Upper lobe of right lung (tissue), 1 donor: ENCODE data around the gene CXorf38. TPM values are rescaled to one million over a fixed set of nuclear protein-coding genes. Genes with fewer than 3 reads are reported as not detected.

ENCODE experiments used
- ATAC-seq: fragments of 200-7000 bp; cut with Tn5 transposase; one replicate; pipeline ENCODE4 v1.9.1; 2020; ENCODE audit warnings: mild to moderate bottlenecking, moderate library complexity
- DNase-seq: peaks from one replicate; pipeline ENCODE4 v3.0.0-alpha.2; 2020
- H3K27ac ChIP-seq: fragments of 200-600 bp; one replicate; pipeline ENCODE4 v1.8.0; 2022
- H3K27me3 ChIP-seq: fragments of 200-600 bp; one replicate; pipeline ENCODE4 v1.8.0; 2022; ENCODE audit warnings: mild to moderate bottlenecking
- H3K36me3 ChIP-seq: fragments of 200-600 bp; one replicate; pipeline ENCODE4 v1.8.0; 2022
- H3K4me1 ChIP-seq: fragments of 200-600 bp; one replicate; pipeline ENCODE4 v1.8.0; 2022
- H3K4me3 ChIP-seq: fragments of 200-600 bp; one replicate; pipeline ENCODE4 v1.8.0; 2022; ENCODE audit warnings: mild to moderate bottlenecking
- H3K9me3 ChIP-seq: fragments of 200-600 bp; one replicate; pipeline ENCODE4 v1.8.0; 2022
- intact Hi-C: fragments of 100-400 bp; cut with DNase I; formaldehyde crosslinking; loops from one replicate; pipeline ENCODE4 v1.11.0; 2022
- total RNA-seq: library from RNA; stranded (reverse); fragmentation: NEBNext Ultra II Directional; extraction: Animal tissue kit (Norgen Biotek cat#: 25700); gene quantifications from one replicate; pipeline ENCODE4 v1.2.1, GENCODE V29; 2021
- TF ChIP-seq, protein P1 (sequence below): fragments of 200-600 bp; IDR thresholded peaks from one replicate; pipeline ENCODE4 v1.8.0; 2022; ENCODE audit warnings: antibody characterized with exemption
- donor health status: DM: no; HTN: yes; CAD: no; lungs with severe emphysema.

CXorf38 gene
- total RNA-seq, 1 donor from 2014 or later = 14.1 TPM

DNA sequence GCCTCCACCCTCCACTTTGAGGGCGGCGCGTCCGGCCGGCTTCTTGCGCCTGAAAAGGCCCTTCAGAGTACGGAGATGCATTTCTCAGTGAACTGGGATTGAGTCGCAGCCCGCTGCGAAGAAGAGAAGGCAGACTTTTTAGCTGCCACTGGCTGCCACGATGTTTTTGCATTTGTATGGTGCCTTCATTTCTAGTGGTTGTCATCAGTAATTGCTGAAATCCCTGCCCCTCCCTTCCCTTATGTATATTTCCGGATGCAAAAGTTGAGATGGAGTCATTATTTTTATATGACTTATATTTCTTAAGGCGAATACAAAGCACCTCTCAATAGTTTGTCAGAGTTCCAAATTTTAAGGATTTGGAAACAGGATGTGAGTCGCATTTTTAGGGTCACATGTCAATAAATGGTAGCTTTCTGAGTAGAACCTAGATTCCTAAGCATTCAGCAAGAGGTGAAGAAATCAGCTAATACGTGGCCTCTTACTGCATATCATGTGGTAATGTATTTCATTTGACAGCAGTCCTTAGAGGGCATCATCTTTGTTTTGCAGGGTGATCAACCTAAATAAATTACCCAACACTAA, 65.9 kb downstream of the CXorf38 start:
- Histone ChIP-seq H3K27ac (peak overlapping the region; percentile 84), H3K9me3 (no peaks in the 10 kb centered on the region), H3K36me3 (no peaks in the 10 kb centered on the region), H3K4me3 (peak overlapping the region; percentile 64), H3K4me1 (peaks cover 10% of the 10 kb centered on the region), H3K27me3 (no peaks in the 10 kb centered on the region)
- no peak for ATAC-seq
- TF ChIP-seq, protein P1, sequence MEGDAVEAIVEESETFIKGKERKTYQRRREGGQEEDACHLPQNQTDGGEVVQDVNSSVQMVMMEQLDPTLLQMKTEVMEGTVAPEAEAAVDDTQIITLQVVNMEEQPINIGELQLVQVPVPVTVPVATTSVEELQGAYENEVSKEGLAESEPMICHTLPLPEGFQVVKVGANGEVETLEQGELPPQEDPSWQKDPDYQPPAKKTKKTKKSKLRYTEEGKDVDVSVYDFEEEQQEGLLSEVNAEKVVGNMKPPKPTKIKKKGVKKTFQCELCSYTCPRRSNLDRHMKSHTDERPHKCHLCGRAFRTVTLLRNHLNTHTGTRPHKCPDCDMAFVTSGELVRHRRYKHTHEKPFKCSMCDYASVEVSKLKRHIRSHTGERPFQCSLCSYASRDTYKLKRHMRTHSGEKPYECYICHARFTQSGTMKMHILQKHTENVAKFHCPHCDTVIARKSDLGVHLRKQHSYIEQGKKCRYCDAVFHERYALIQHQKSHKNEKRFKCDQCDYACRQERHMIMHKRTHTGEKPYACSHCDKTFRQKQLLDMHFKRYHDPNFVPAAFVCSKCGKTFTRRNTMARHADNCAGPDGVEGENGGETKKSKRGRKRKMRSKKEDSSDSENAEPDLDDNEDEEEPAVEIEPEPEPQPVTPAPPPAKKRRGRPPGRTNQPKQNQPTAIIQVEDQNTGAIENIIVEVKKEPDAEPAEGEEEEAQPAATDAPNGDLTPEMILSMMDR = no peak
- intact Hi-C loops = no loop called here
- no peak for DNase-seq

DNA sequence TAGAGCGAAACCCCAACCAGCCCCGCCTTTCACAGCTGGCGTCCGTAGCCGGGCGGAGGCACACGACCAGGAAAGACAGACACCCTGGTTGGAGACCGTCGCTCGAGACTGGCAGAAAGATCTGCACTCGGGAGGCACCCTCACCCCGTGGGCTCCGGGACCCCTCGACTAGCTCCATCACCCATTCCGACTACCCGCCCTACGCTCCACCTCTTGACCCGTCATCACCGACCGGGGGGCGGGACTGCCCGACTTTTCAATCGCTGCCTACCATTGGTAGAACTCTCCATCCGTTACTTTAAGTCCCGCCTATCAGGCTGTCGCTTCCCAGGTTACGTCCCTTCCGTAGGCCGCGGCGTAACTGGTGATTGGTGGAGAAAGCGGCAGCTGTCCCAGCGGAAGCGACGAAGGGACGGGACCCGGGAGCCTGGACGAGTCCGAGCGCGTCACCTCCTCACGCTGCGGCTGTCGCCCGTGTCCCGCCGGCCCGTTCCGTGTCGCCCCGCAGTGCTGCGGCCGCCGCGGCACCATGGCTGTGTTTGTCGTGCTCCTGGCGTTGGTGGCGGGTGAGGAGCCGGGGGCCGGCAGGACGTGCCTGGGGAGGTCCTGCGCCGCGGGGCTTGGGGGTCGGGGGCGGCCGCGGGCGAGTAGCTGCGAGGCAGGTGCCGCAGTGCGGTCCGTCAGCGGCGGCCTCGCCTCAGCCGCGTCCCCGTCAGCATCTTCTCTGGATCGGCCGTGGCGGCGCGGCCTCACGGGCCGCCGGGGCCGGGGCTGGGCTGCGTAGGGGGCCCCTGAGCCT, 66.6 kb downstream of the CXorf38 start, which contains the start of gene ATP6AP2:
TSS of gene ATP6AP2 (plus strand) at position 434 of the 799 bp plus-strand sequence. CDS start at position 530, 96 bp downstream.
- intact Hi-C loops = no loop called here
- Histone ChIP-seq H3K9me3 (no peaks in the 10 kb centered on the region), H3K36me3 (no peaks in the 10 kb centered on the region), H3K27me3 (no peaks in the 10 kb centered on the region), H3K4me3 (peak within 1 kb of the TSS; percentile 64), H3K4me1 (peaks cover 10% of the 10 kb centered on the region), H3K27ac (peak within 1 kb of the TSS; percentile 84)
- ATAC-seq (peak; percentile 99), DNase-seq (peak; percentile 94)
- TF ChIP-seq, protein P1 = no peak

GRCh38 chrX:40579900-40580536, 67.3 kb downstream of the CXorf38 start:
- no peaks in the 10 kb centered on the region for H3K36me3 ChIP-seq
- intact Hi-C loops = no loop called here
- DNase-seq (no peak), ATAC-seq (peak; percentile 58)
- H3K4me1 ChIP-seq = peaks cover 10% of the 10 kb centered on the region
- H3K27me3 ChIP-seq = no peaks in the 10 kb centered on the region
- TF ChIP-seq, protein P1 = no peak
- H3K27ac ChIP-seq = peak overlapping the region; percentile 84
- no peaks in the 10 kb centered on the region for H3K9me3 ChIP-seq
- H3K4me3 ChIP-seq = peak overlapping the region; percentile 64

DNA sequence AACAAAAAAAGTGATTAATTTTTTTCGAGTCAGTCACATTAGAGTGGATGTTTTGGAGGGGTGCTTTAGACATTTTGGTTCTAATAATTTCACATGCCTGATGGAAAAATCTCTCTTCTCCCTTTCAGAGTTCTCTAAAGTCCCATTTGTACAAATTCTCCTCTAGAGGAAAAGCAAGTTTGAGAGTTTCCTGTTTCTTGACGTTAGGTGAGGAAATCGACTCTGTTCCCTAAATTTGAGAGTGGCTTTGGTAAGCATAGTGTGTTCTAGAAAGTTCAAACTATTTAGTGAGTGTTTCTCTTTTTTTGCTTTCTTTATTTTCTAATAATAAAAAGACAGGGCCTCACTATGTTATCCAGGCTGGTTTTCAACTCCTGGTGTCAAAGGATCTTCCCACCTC, 68.2 kb downstream of the CXorf38 start:
- Histone ChIP-seq H3K4me3 (no peak overlapping the region), H3K27ac (no peak overlapping the region), H3K27me3 (no peaks in the 10 kb centered on the region), H3K9me3 (no peaks in the 10 kb centered on the region), H3K4me1 (peaks cover 10% of the 10 kb centered on the region), H3K36me3 (no peaks in the 10 kb centered on the region)
- DNase-seq (no peak), ATAC-seq (no peak)
- TF ChIP-seq, protein P1 = no peak
- intact Hi-C loops = no loop called here

DNA sequence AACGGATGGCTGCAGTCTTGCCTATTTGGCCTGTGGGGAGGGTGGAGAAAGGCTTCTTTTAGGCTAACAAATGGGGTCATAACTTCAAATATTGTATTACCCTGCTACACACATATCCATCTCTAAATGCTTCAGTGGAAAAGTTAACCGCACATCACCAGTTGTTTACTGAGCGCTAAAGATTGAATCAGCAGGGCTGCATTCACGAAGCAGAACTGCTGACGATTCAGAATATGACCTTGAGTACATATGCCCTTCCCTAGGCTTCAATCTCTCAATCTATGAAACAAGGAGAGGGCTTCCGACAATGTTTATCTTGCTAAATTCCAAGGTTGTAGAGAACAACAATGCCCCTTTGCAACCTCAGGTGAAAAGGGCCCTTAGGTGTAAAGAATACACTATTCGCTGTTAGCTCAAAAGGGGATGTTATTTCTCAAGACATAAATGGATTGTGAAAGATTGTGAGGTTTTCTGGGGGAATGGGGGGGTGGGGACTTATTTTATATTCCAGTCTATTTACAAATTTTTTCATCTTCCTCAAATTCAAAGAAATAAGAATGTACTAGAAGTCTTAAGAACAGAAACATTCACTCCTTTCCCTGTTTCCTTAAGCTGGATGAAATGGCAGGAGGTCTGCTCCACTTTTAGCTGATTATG, 69.2 kb downstream of the CXorf38 start:
- H3K36me3 ChIP-seq = no peaks in the 10 kb centered on the region
- H3K4me1 ChIP-seq = peaks cover 10% of the 10 kb centered on the region
- no peaks in the 10 kb centered on the region for H3K27me3 ChIP-seq
- DNase-seq (no peak), ATAC-seq (no peak)
- H3K9me3 ChIP-seq = no peaks in the 10 kb centered on the region
- no peak overlapping the region for H3K4me3 ChIP-seq
- TF ChIP-seq, protein P1 = no peak
- H3K27ac ChIP-seq = no peak overlapping the region
- intact Hi-C loops = no loop called here

Other genes starting within 250 kb of the CXorf38 start
- gene ATP6AP2, start 66.6 kb downstream of the CXorf38 start, total RNA-seq = 130 TPM
- gene MPC1L, start 24.1 kb downstream of the CXorf38 start, total RNA-seq = not detected
- 35.2 TPM for gene MED14, start 88.0 kb upstream of the CXorf38 start, total RNA-seq